Measurements from ENCODE around the gene RILPL2.

The RILPL2 gene

GRCh38 chr12:123393747-123394146 is 42.7 kb downstream of the RILPL2 start:
- POLR2A ChIA-PET: no interaction called here
- CTCF ChIA-PET: no interaction called here
- TF ChIP-seq ELF4 (IDR thresholded peaks at IDR 0.05) (no peak), L3MBTL2 (conservative IDR thresholded peaks at IDR 0.05) (no peak), BHLHE40 (IDR thresholded peaks at IDR 0.05; ENCODE audit: borderline replicate concordance) (no peak), CTBP1 (IDR thresholded peaks at IDR 0.05; ENCODE audit: borderline replicate concordance) (no peak), FOXM1 (IDR thresholded peaks at IDR 0.05; ENCODE audit: borderline replicate concordance) (no peak), NFRKB (IDR thresholded peaks at IDR 0.05) (no peak), ZNF384 (IDR thresholded peaks at IDR 0.05) (no peak), SUZ12 (IDR thresholded peaks at IDR 0.05) (no peak), ARNT (IDR thresholded peaks at IDR 0.05) (no peak)
- TF ChIP-seq, protein P1, sequence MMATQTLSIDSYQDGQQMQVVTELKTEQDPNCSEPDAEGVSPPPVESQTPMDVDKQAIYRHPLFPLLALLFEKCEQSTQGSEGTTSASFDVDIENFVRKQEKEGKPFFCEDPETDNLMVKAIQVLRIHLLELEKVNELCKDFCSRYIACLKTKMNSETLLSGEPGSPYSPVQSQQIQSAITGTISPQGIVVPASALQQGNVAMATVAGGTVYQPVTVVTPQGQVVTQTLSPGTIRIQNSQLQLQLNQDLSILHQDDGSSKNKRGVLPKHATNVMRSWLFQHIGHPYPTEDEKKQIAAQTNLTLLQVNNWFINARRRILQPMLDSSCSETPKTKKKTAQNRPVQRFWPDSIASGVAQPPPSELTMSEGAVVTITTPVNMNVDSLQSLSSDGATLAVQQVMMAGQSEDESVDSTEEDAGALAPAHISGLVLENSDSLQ (IDR thresholded peaks at IDR 0.05): no peak
- no peak for DNase-seq (ENCODE audit: extremely low spot score)

- CTCF ChIA-PET: no interaction called here
- TF ChIP-seq ARNT (IDR thresholded peaks at IDR 0.05) (no peak), FOXA1 (IDR thresholded peaks at IDR 0.05) (no peak), NFRKB (IDR thresholded peaks at IDR 0.05) (no peak), TARDBP (IDR thresholded peaks at IDR 0.05) (no peak), L3MBTL2 (conservative IDR thresholded peaks at IDR 0.05) (no peak), BHLHE40 (IDR thresholded peaks at IDR 0.05; ENCODE audit: borderline replicate concordance) (no peak), HDGF (IDR thresholded peaks at IDR 0.05; ENCODE audit: borderline replicate concordance) (no peak), FOXM1 (IDR thresholded peaks at IDR 0.05; ENCODE audit: borderline replicate concordance) (no peak), SUZ12 (IDR thresholded peaks at IDR 0.05) (no peak), SP1 (IDR thresholded peaks at IDR 0.05) (no peak), ZNF384 (IDR thresholded peaks at IDR 0.05) (no peak), ELF4 (IDR thresholded peaks at IDR 0.05) (no peak), CTBP1 (IDR thresholded peaks at IDR 0.05; ENCODE audit: borderline replicate concordance) (no peak), LEF1 (IDR thresholded peaks at IDR 0.05; ENCODE audit: borderline replicate concordance) (no peak), FOXK2 (IDR thresholded peaks at IDR 0.05) (no peak)
- TF ChIP-seq, protein P1 (IDR thresholded peaks at IDR 0.05): no peak
- DNase-seq (ENCODE audit: extremely low spot score): no peak
- POLR2A ChIA-PET: no interaction called here
Measured at GRCh38 chr12:123391546-123392343, 44.7 kb downstream of the RILPL2 start.

DNA sequence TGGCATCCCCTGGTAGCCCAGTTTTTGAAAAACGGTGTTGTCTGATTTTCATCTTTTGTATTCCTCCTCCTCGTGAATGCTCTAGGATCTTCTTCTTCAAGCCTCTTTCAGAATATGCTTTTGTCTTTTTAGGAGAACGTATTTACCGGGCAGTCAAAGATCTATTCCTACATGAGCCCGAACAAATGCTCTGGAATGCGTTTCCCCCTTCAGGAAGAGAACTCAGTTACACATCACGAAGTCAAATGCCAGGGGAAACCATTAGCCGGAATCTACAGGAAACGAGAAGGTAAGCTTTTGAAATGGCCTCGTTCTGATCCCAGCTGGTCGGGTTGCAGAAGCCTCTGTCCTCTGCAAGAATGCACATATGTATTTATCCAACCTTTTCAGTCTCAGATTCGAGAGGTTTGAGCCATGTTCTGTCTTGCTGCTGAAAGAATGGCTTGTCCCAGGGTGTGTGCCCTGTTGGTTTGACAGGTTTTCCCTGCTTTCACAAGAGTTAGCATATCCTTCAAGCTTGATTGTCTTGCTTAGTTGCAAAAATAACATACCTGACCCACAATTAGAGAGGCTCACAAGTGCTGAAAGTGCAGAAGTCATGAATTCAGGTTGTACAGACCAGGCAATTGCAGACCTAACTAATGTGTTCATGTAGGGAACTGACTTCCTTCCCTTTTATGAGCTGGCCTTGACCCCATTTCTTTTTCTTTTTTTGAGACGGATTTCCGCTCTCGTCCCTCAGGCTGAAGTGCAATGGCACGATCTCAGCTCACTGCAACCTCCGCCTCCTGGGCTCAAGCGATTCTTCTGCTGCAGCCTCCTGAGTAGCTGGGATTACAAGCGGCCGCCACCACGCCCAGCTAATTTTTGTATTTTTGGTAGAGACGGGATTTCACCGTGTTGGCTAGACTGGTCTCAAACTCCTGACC is 45.7 kb downstream of the RILPL2 start:
- TF ChIP-seq FOXK2 (IDR thresholded peaks at IDR 0.05) (no peak), FOXM1 (IDR thresholded peaks at IDR 0.05; ENCODE audit: borderline replicate concordance) (no peak), TARDBP (IDR thresholded peaks at IDR 0.05) (no peak), SP1 (IDR thresholded peaks at IDR 0.05) (no peak), NFRKB (IDR thresholded peaks at IDR 0.05) (no peak), HDGF (IDR thresholded peaks at IDR 0.05; ENCODE audit: borderline replicate concordance) (no peak), CTBP1 (IDR thresholded peaks at IDR 0.05; ENCODE audit: borderline replicate concordance) (no peak), LEF1 (IDR thresholded peaks at IDR 0.05; ENCODE audit: borderline replicate concordance) (no peak), ARNT (IDR thresholded peaks at IDR 0.05) (no peak), ELF4 (IDR thresholded peaks at IDR 0.05) (no peak), BHLHE40 (IDR thresholded peaks at IDR 0.05; ENCODE audit: borderline replicate concordance) (no peak), ZNF384 (IDR thresholded peaks at IDR 0.05) (no peak), FOXA1 (IDR thresholded peaks at IDR 0.05) (no peak), L3MBTL2 (conservative IDR thresholded peaks at IDR 0.05) (no peak), SUZ12 (IDR thresholded peaks at IDR 0.05) (no peak)
- TF ChIP-seq, protein P1 (IDR thresholded peaks at IDR 0.05): no peak
- DNase-seq (ENCODE audit: extremely low spot score): no peak
- CTCF ChIA-PET: no interaction called here
- POLR2A ChIA-PET: no interaction called here

DNA sequence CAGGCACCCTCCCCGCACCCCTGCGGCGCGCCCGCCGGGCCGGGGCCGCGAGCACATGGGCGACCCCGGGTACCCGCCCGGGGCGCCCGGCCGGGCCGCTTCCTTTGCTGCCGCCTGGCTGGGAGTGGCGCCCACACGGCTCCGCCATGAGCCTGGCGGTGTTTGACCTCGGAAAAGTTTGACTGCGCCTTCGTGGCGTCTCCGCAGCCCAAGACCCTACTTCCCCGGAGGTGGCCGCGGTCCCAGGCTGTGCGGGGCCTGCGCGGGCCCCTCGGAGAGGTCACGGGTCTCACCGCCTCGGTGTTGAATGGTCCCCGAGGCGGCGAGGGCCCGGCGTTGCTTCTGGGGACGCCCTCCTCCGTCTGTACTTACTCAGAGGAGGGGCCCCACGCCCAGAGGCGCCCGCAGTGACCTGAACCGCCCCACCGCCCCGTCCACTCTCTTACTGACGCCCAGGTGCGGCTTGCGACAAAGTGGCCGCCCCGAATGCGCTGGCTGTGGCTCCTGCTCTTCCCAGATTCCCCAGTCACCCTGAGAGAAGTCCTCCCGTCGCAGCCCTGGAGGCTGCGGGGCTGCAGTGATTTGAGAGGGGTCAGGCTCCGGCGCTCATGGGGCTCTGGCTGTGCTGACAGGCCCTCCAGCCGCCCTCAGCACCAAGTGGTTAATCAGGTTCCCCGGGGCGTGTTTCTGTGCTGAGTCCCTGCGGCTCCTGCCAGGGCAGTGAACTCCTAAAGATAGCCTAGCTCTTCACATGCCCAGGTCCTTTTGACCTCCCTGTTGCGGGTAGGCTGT is 46.7 kb downstream of the RILPL2 start:
- no peak for TF ChIP-seq NFRKB (IDR thresholded peaks at IDR 0.05)
- no peak for TF ChIP-seq BHLHE40 (IDR thresholded peaks at IDR 0.05; ENCODE audit: borderline replicate concordance)
- no peak for TF ChIP-seq ZNF384 (IDR thresholded peaks at IDR 0.05)
- no peak for TF ChIP-seq SP1 (IDR thresholded peaks at IDR 0.05)
- TF ChIP-seq HDGF (IDR thresholded peaks at IDR 0.05; ENCODE audit: borderline replicate concordance): no peak
- no peak for TF ChIP-seq FOXA1 (IDR thresholded peaks at IDR 0.05)
- no peak for TF ChIP-seq SUZ12 (IDR thresholded peaks at IDR 0.05)
- no peak for TF ChIP-seq FOXK2 (IDR thresholded peaks at IDR 0.05)
- no peak for TF ChIP-seq TARDBP (IDR thresholded peaks at IDR 0.05)
- no peak for TF ChIP-seq CTBP1 (IDR thresholded peaks at IDR 0.05; ENCODE audit: borderline replicate concordance)
- DNase-seq (ENCODE audit: extremely low spot score): peak; percentile 37
- CTCF ChIA-PET: no interaction called here
- POLR2A ChIA-PET: no interaction called here
